K562 (cell line): Measurements from ENCODE around the gene POLR2L. TPM values are rescaled to one million over a fixed set of nuclear protein-coding genes. Genes with fewer than 3 reads are reported as not detected.

ENCODE experiments used
- ATF1 ChIP-seq, 2 experiments: fragments of 450-650 bp in 1 of 2; IDR thresholded peaks; 2 replicates each; pipeline ENCODE4 v1.6.1; 2016; ENCODE audit warnings: missing compliant biosample characterization in 1 of 2, missing genetic modification characterization in 1 of 2
- BCOR ChIP-seq: fragments of 450-650 bp; IDR thresholded peaks from 2 replicates; pipeline ENCODE4 v1.6.1; 2016
- BDP1 ChIP-seq: IDR thresholded peaks from 3 replicates; pipeline ENCODE4 v1.6.1; 2011; ENCODE audit not compliant: insufficient read length, insufficient read depth
- FOXJ3 ChIP-seq: sonication (generic); formaldehyde crosslinking; IDR thresholded peaks from 2 replicates; pipeline ENCODE4 v1.4.0; 2020; ENCODE audit warnings: mild to moderate bottlenecking, missing genetic modification reagents
- FOXP1 ChIP-seq: sonication (generic); formaldehyde crosslinking; IDR thresholded peaks from 2 replicates; pipeline ENCODE4 v1.8.0; 2022; ENCODE audit warnings: mild to moderate bottlenecking, missing genetic modification reagents
- GTF2F1 ChIP-seq: IDR thresholded peaks from 2 replicates; pipeline ENCODE4 v1.6.1; 2011; ENCODE audit warnings: low read depth, low read length, improper control_type of control experiment
- HDAC3 ChIP-seq: fragments of 450-650 bp; IDR thresholded peaks from 2 replicates; pipeline ENCODE4 v1.6.1; 2018; ENCODE audit warnings: borderline replicate concordance, mild to moderate bottlenecking, moderate library complexity; ENCODE audit not compliant: partially characterized antibody
- HDGF ChIP-seq: fragments of 450-650 bp; IDR thresholded peaks from 2 replicates; pipeline ENCODE4 v1.6.1; 2016
- MTF1 ChIP-seq: fragments of 250-450 bp; sonication (Bioruptor Pico); IDR thresholded peaks from 2 replicates; pipeline ENCODE4 v1.9.0; 2021; ENCODE audit warnings: moderate library complexity, mild to moderate bottlenecking, inconsistent platforms, borderline replicate concordance
- NR2F6 ChIP-seq: fragments of 450-650 bp; formaldehyde crosslinking; IDR thresholded peaks from 2 replicates; pipeline ENCODE4 v1.4.0; 2020; ENCODE audit warnings: mild to moderate bottlenecking
- RAD51 ChIP-seq: fragments of 450-650 bp; IDR thresholded peaks from 2 replicates; pipeline ENCODE4 v1.7.1; 2016; ENCODE audit warnings: low read depth, mild to moderate bottlenecking, borderline replicate concordance
- RCOR1 ChIP-seq, 2 experiments: IDR thresholded peaks; 2 replicates each; pipeline ENCODE4 v1.6.1; 2012; ENCODE audit warnings: low read depth in 2 of 2, low read length in 2 of 2, borderline replicate concordance in 1 of 2, improper control_type of control experiment in 1 of 2
- RNF2 ChIP-seq: sonication (generic); IDR thresholded peaks from 2 replicates; pipeline ENCODE4 v1.6.1; 2016
- SIX5 ChIP-seq, 2 experiments: IDR thresholded peaks; 2 replicates each; pipeline ENCODE4 v1.6.1; 2011; ENCODE audit warnings: low read length in 2 of 2, borderline replicate concordance in 1 of 2, low read depth in 1 of 2, mild to moderate bottlenecking in 1 of 2, moderate library complexity in 1 of 2; ENCODE audit not compliant: insufficient read depth in 1 of 2
- SMAD4 ChIP-seq: fragments of 250-450 bp; sonication (Bioruptor Pico); conservative IDR thresholded peaks from 2 replicates; pipeline ENCODE4 v1.8.0; 2021; ENCODE audit warnings: inconsistent platforms, mild to moderate bottlenecking, moderate library complexity
- THAP12 ChIP-seq: fragments of 250-450 bp; sonication (Bioruptor Pico); IDR thresholded peaks from 2 replicates; pipeline ENCODE4 v1.9.0; 2021; ENCODE audit warnings: mild to moderate bottlenecking, inconsistent platforms
- ZBTB11 ChIP-seq, 3 experiments: fragments of 200-800 bp in 1 of 3; fragments of 250-450 bp in 1 of 3; fragments of 450-650 bp in 1 of 3; sonication (Bioruptor Pico) in 1 of 3; sonication (Bioruptor generic) in 1 of 3; formaldehyde crosslinking in 1 of 3; IDR thresholded peaks; 2 replicates each; pipeline versions ENCODE4 v1.6.1 to v1.8.0; 2016 to 2022; ENCODE audit warnings: mild to moderate bottlenecking in 2 of 3, missing genetic modification characterization in 2 of 3, missing compliant biosample characterization in 1 of 3, moderate library complexity in 1 of 3
- ZNF311 ChIP-seq: fragments of 250-450 bp; sonication (Bioruptor Pico); IDR thresholded peaks from 2 replicates; pipeline ENCODE4 v1.4.0; 2020; ENCODE audit warnings: mild to moderate bottlenecking, moderate library complexity
- ZNF347 ChIP-seq: fragments of 450-650 bp; formaldehyde crosslinking; IDR thresholded peaks from 2 replicates; pipeline ENCODE4 v1.4.0; 2020; ENCODE audit warnings: low read depth, mild to moderate bottlenecking, moderate library complexity
- polyA plus RNA-seq, 8 experiments: library from polyadenylated mRNA; depleted of rRNA in 4 of 8; stranded (reverse) in 5 of 8; unstranded in 3 of 8; fragments of >200 nt; fragmentation: Nextera tagmentation in 2 of 8; fragmentation: Illumina TruSeq in 1 of 8; extraction: Ambion mirVana in 2 of 8; extraction: Trizol in 1 of 8; gene quantifications; 2 replicates each; pipeline versions ENCODE4 v1.2.1 to v1.2.3, GENCODE V29; 2011 to 2014; ENCODE audit warnings: inconsistent platforms in 1 of 8, missing spikeins in 1 of 8
- total RNA-seq, 7 experiments: library from RNA; depleted of rRNA in 6 of 7; stranded (reverse); fragments of >200 nt in 6 of 7; fragmentation: Illumina TruSeq in 2 of 7; extraction: Trizol in 2 of 7; gene quantifications; 2 replicates each; pipeline versions ENCODE4 v1.2.1 to v1.2.3, GENCODE V29; 2011 to 2021; ENCODE audit warnings: low replicate concordance in 1 of 7
- TF ChIP-seq, protein P1 (sequence below): fragments of 450-650 bp; formaldehyde crosslinking; IDR thresholded peaks from 2 replicates; pipeline ENCODE4 v1.4.0; 2020; ENCODE audit warnings: mild to moderate bottlenecking
- TF ChIP-seq, protein P2 (sequence below), 2 experiments: fragments of 450-650 bp in 1 of 2; sonication (generic) in 1 of 2; formaldehyde crosslinking in 1 of 2; IDR thresholded peaks in 1 of 2; conservative IDR thresholded peaks in 1 of 2; 2 replicates each; pipeline versions ENCODE4 v1.6.1 to v1.8.1; 2016 to 2023; ENCODE audit warnings: mild to moderate bottlenecking in 2 of 2, moderate library complexity in 2 of 2, inconsistent platforms in 1 of 2, missing genetic modification reagents in 1 of 2

The POLR2L gene
- total and polyA plus RNA-seq, 9 of the 15 experiments (the other 6 are each of a cell fraction or from before 2014, with no cell fraction given) = 38.3 to 688 (median 108) TPM

- TF ChIP-seq, protein P1, sequence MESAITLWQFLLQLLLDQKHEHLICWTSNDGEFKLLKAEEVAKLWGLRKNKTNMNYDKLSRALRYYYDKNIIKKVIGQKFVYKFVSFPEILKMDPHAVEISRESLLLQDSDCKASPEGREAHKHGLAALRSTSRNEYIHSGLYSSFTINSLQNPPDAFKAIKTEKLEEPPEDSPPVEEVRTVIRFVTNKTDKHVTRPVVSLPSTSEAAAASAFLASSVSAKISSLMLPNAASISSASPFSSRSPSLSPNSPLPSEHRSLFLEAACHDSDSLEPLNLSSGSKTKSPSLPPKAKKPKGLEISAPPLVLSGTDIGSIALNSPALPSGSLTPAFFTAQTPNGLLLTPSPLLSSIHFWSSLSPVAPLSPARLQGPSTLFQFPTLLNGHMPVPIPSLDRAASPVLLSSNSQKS (CRISPR knock-in tag) = no peak
- TF ChIP-seq ATF1 (CRISPR knock-in tag; IDR thresholded peaks at IDR 0.05) (no peak), ATF1 (tag; IDR thresholded peaks at IDR 0.05) (no peak), HDAC3 (no peak), THAP12 (CRISPR knock-in tag) (0 out of 2 replicates have a peak, but pooled peaks have one; percentile 41), BDP1 (no peak), HDGF (no peak), FOXJ3 (CRISPR knock-in tag) (no peak), SMAD4 (no peak), SIX5 (IDR thresholded peaks at IDR 0.05; ENCODE audit: borderline replicate concordance in 1 of 2, insufficient read depth in 1 of 2, low read depth in 1 of 2, low read length in 2 of 2) (no peak), FOXP1 (CRISPR knock-in tag) (peak; percentile 54; the same call in 1 of the 2 replicates), RAD51 (no peak), RCOR1 (IDR thresholded peaks at IDR 0.05; ENCODE audit: borderline replicate concordance in 1 of 2, low read depth in 2 of 2, low read length in 2 of 2) (no peak), MTF1 (CRISPR knock-in tag) (no peak), ZBTB11 (CRISPR knock-in tag; IDR thresholded peaks at IDR 0.05) (no peak), RNF2 (no peak), NR2F6 (no peak), ZNF347 (no peak), GTF2F1 (no peak), BCOR (no peak), ZNF311 (no peak)
- TF ChIP-seq, protein P2, sequence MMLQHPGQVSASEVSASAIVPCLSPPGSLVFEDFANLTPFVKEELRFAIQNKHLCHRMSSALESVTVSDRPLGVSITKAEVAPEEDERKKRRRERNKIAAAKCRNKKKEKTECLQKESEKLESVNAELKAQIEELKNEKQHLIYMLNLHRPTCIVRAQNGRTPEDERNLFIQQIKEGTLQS (IDR thresholded peaks at IDR 0.05) = no peak
- TF ChIP-seq, protein P2 (CRISPR knock-in tag; conservative IDR thresholded peaks at IDR 0.05) = no peak
These were observed 9.7 kb downstream of the POLR2L start, which contains the start of gene CD151 (continued) for GRCh38 chr11:832529-833113.
